Stimulated activated naive CD8-positive, alpha-beta T cell treated with anti-CD3 and anti-CD28 coated beads, Interleukin-15, Interleukin-2, amounts not matched to agents 100 U/mL and 50 U/mL, for 24 hours (primary cell): ENCODE data around the gene LPAR3.
"Not testable (repeated sequence)": the region's sequence is repeated elsewhere in the genome, so short reads cannot be mapped to it uniquely, and the experiment has no call there.

ENCODE experiments used
- ATAC-seq: fragments of 150-1000 bp; cut with Tn5 transposase; one replicate; pipeline ENCODE4 v1.10.0; 2021
- DNase-seq: peaks from one replicate; pipeline ENCODE4 v3.0.0; 2021

LPAR3 gene

GRCh38 chr1:84907095-84907827 is 14.3 kb upstream of the LPAR3 start:
- DNase-seq: no peak
- peak; percentile 88 for ATAC-seq

GRCh38 chr1:84902727-84903126 is 9.7 kb upstream of the LPAR3 start:
- ATAC-seq: not testable (repeated sequence)

DNA sequence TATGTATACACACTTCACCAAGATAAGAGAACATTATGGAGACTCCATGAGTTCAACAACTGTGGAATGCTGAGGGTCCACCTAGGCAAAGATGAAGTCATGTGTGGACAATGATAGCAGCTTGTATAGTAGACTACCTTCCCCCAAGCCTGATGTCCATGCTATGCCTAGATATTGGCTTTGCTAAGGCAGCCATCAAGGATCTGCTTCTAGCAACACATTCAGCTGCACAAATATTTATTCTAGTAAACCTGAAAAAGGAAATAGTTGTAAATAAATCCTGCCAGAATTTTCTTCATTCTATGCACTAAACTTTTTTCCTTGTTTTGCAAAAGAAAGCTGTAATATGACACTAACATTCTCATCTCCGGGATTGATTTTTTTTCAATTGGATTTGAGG is 7.0 kb upstream of the LPAR3 start:
- ATAC-seq (no peak), DNase-seq (no peak)

More at GRCh38 chr1:84902727-84903126, 9.7 kb upstream of the LPAR3 start:
- DNase-seq: not testable (repeated sequence)

DNA sequence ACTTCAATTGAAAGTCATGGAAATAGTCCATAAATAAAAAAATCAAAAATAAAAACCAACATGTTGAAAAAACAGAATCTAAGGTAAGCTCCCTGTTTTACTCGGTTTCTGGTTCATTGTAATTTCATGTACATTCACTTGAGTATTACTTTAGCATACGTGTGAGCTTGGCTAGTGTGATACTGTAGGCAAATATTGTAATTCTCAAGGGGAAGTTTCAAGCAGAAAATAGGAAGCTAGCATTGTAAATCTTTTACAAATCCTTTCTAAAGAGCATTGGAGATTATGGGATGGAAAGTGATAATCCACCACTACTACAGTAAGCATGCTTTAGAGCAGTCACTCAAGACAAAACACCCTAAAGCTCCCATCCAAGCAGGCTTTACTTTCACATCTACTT is 3.3 kb upstream of the LPAR3 start:
- DNase-seq: no peak
- ATAC-seq: no peak

GRCh38 chr1:84890566-84890965 is 2.4 kb downstream of the LPAR3 start:
- DNase-seq (no peak), ATAC-seq (no peak)

GRCh38 chr1:84889437-84889836 is 3.6 kb downstream of the LPAR3 start:
- ATAC-seq (no peak), DNase-seq (no peak)

GRCh38 chr1:84888753-84889152 is 4.3 kb downstream of the LPAR3 start:
- ATAC-seq: peak; percentile 50
- no peak for DNase-seq

- no peak for DNase-seq
- ATAC-seq: no peak
These were observed 5.6 kb downstream of the LPAR3 start for GRCh38 chr1:84887261-84887934.

DNA sequence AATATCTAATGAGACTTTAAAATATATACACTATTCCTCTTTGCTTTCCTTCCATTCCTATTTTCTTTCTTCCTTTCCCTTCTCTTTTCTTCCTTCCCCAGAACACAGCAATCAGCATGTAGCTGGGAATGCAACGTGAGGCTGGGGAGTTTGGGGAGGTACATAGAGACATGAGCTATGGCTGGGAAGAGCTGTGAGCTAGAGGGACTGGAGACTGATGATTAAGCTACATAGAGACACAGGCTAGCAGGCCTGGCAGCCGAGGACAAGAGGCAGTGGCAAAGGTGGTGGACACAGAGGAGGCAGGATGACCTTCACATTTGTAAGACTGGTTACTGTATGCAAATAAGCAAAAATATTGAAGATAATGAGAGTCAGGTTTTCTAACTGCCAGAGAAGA is 7.5 kb downstream of the LPAR3 start:
- no peak for DNase-seq
- ATAC-seq: no peak

DNA sequence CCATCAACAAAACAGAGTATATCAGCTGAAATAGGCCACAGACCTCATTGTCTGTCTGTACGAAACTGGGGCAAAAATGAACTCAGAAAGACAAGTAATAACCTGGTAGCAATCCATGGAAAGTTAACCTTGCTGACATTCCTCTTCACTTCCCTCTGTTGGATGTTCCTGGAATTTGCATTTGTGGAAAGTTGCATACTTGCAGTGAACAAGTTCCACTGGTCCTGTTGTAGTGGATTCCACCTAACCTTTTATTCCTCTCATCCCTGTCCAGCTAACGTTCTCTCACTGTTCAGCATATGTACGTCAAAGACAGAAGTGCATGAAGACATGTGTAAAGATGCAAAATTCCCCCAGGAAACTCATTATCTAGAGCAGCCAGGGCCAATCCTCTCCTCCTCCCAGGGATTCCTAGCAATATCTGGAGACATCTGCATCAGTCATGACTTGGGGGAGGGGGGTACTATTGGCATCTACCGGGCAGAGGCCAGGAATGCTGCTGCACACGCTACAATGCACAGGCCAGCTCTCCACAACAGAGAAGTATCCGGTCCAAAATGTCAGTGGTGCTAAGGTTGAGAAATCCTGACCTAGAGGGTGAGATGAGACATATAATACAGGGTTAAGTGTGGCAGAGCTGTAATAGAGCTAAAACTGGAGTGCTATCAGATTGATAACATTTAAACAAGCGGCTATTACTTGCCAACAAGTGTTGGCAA is 8.2 kb downstream of the LPAR3 start:
- no peak for DNase-seq
- ATAC-seq: no peak

DNA sequence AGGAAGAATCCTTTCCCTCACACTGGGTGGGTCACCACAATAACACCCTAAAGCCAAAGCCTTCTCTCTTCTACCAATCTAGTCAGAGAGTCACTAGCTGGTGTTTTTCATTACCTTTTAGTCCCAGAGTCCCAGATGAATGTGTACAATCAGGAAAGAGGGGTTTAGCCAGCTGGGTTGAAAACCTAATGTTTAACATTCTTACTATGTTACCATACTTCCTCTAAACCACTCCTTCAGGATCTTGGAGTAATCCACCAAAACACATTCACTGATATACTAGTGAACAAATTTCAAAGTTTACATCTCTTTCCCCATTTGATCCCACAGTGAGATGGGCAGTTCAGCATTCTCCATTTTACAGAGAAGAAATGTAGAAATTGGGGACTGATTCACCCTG is 9.7 kb downstream of the LPAR3 start:
- DNase-seq (no peak), ATAC-seq (no peak)

- no peak for DNase-seq
- no peak for ATAC-seq
These were observed 15.4 kb downstream of the LPAR3 start for GRCh38 chr1:84877592-84877991.

- ATAC-seq: peak; percentile 52
- no peak for DNase-seq
These were observed 16.7 kb downstream of the LPAR3 start for GRCh38 chr1:84876353-84876752.

- DNase-seq: no peak
- ATAC-seq: no peak
These were observed 19.6 kb downstream of the LPAR3 start for GRCh38 chr1:84873366-84873765.

- ATAC-seq (no peak), DNase-seq (no peak)
These were observed 20.2 kb downstream of the LPAR3 start for GRCh38 chr1:84872696-84873355.

DNA sequence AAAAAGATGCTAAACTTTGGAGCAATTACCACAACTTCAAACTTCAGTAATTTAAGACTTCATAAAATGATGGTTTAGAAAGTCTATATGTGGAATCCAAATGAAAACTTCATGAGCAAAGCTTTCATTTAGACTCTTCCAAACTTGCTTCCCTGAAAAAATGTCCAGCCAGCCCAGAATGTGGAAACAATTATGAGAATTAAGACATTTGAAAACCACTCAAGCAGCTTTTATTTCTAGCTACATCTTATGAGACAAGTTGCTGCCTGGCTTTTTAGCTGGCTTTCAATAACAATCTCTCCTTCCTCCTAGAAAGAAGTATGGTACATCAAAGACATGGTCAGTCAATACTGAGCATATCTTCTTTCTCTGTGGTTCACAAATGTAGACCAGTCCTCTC is 21.8 kb downstream of the LPAR3 start:
- ATAC-seq (no peak), DNase-seq (no peak)

- ATAC-seq (no peak), DNase-seq (no peak)
These were observed 22.4 kb downstream of the LPAR3 start for GRCh38 chr1:84870591-84870990.

- no peak for ATAC-seq
- no peak for DNase-seq
These were observed 23.3 kb downstream of the LPAR3 start for GRCh38 chr1:84869720-84870119.

DNA sequence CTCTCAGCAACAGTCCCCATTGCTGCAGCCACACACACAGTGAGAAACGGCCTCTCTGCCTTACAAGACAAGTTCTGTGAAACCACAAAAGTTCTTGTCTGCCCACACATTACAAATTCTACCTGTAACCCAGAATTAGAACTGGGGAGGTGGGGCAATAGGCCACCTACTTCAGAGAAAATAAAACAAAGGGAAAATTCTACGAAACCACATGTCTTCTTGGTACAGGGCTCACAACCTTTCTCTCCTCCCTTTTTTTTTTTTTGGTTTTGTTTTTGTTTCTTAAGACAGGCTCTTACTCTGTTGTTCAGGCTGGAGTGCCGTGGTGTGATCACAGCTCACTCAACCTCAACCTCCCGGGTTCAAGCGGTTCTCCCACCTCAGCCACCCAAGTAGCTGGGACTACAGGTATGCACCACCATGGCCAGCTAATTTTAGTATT is 30.2 kb downstream of the LPAR3 start:
- peak; percentile 92 for ATAC-seq

GRCh38 chr1:84861988-84862644 is 30.9 kb downstream of the LPAR3 start:
- ATAC-seq: no peak

More for the DNA sequence above, 30.2 kb downstream of the LPAR3 start:
- peak; percentile 19 for DNase-seq

GRCh38 chr1:84861516-84861915 is 31.5 kb downstream of the LPAR3 start:
- no peak for DNase-seq

More at GRCh38 chr1:84861988-84862644, 30.9 kb downstream of the LPAR3 start:
- DNase-seq: no peak

DNA sequence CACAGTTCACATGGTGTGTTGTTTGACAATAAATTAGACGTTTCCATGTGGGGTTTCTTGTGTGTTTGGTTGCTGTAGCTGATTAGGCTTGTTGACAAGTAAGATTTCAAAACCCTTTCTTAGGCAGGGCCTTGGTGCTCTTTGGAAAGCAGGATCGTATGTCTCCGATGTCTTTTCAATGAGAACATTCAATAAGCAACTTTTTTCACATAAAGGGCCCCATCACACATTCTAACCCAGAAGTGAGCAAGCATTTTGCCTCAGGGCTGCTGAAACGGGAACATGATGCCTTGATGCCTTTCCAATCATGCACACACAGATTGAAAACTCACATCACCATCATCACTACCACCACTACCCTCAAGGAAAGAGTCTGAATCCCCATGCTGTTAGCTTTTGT is 33.1 kb downstream of the LPAR3 start:
- no peak for DNase-seq
- ATAC-seq: no peak

More at GRCh38 chr1:84861516-84861915, 31.5 kb downstream of the LPAR3 start:
- no peak for ATAC-seq
